Natural killer cell (primary cell): ENCODE data around the gene RSPO1. TPM values are rescaled to one million over a fixed set of nuclear protein-coding genes. Genes with fewer than 3 reads are reported as not detected.

Experiments
- ATAC-seq, 3 donors: fragments of 150-1000 bp in 2 of 3; fragments of 200-7000 bp in 1 of 3; cut with Tn5 transposase; 1 replicate in 1 of 3; 2 replicates in 2 of 3; pipeline ENCODE4 v1.10.0; 2021; ENCODE audit warnings: mild to moderate bottlenecking in 2 of 3, moderate library complexity in 2 of 3
- DNase-seq, 2 donors: peaks; one replicate each; pipeline versions ENCODE4 v3.0.0 to v3.0.0-alpha.2; 2013 to 2021; ENCODE audit warnings: mixed read lengths in 1 of 2
- H3K27ac ChIP-seq: one replicate; pipeline ENCODE4 v1.5.1; 2013; ENCODE audit warnings: mild to moderate bottlenecking, low read length
- H3K27me3 ChIP-seq: one replicate; pipeline ENCODE4 v1.6.1; 2013; ENCODE audit warnings: low read length; ENCODE audit not compliant: control insufficient read depth, insufficient read depth
- H3K36me3 ChIP-seq: one replicate; pipeline ENCODE4 v1.6.1; 2013; ENCODE audit warnings: low read length; ENCODE audit not compliant: control insufficient read depth, insufficient read depth
- H3K4me1 ChIP-seq: one replicate; pipeline ENCODE4 v1.6.1; 2013; ENCODE audit warnings: low read length; ENCODE audit not compliant: control insufficient read depth, insufficient read depth
- H3K4me3 ChIP-seq: one replicate; pipeline ENCODE4 v1.5.1; 2013; ENCODE audit warnings: low read length
- H3K9me3 ChIP-seq: one replicate; pipeline ENCODE4 v1.6.1; 2013; ENCODE audit warnings: low read length; ENCODE audit not compliant: control insufficient read depth, insufficient read depth
- H3K27ac Mint-ChIP-seq, 2 donors: one replicate each; pipeline ENCODE4 v1.8.0; 2022; ENCODE audit warnings: mild to moderate bottlenecking in 2 of 2, mixed read lengths in 2 of 2, moderate library complexity in 1 of 2
- H3K27me3 Mint-ChIP-seq, 2 donors: one replicate each; pipeline ENCODE4 v1.8.0; 2022; ENCODE audit warnings: low read depth in 2 of 2, mixed read lengths in 2 of 2
- H3K36me3 Mint-ChIP-seq: one replicate; pipeline ENCODE4 v1.8.0; 2022; ENCODE audit warnings: mixed read lengths
- H3K4me1 Mint-ChIP-seq, 2 donors: one replicate each; pipeline ENCODE4 v1.8.0; 2022; ENCODE audit warnings: mixed read lengths in 2 of 2
- H3K4me3 Mint-ChIP-seq: one replicate; pipeline ENCODE4 v1.8.0; 2022; ENCODE audit warnings: mild to moderate bottlenecking, moderate library complexity, mixed read lengths
- H3K9me3 Mint-ChIP-seq, 2 donors: one replicate each; pipeline ENCODE4 v1.8.0; 2022; ENCODE audit warnings: mixed read lengths in 2 of 2
- CTCF ChIP-seq: fragments of 200-600 bp; IDR thresholded peaks from one replicate; pipeline ENCODE4 v1.8.0; 2022; ENCODE audit warnings: antibody characterized with exemption
- WGBS: methylation state at CpG from one replicate; pipeline ENCODE4 v1.1.7; 2013; ENCODE audit warnings: missing lambda C conversion rate; ENCODE audit not compliant: insufficient coverage; 5-methylcytosine and 5-hydroxymethylcytosine counted together
- intact Hi-C: fragments of 100-400 bp; cut with micrococcal nuclease; formaldehyde crosslinking; loops from one replicate; pipeline ENCODE4 v1.14.2; 2022
- total RNA-seq, 4 donors: library from RNA; stranded (reverse); fragments of 120-200 nt in 1 of 4; gene quantifications; one replicate each; pipeline versions ENCODE4 v1.2.3 to v1.2.4, GENCODE V29; 2013 to 2022

RSPO1 gene
- total RNA-seq, 3 donors from 2014 or later (not counting 1 experiment from before 2014, with no cell fraction given): not detected

GRCh38 chr1:37672136-37672870 lies 37.6 kb upstream of the RSPO1 start:
- intact Hi-C loops: no loop called here
- ATAC-seq: no peak

GRCh38 chr1:37671261-37671660 lies 36.6 kb upstream of the RSPO1 start:
- Mint-ChIP-seq H3K27ac (no peak overlapping the region), H3K4me3 (no peak overlapping the region), H3K9me3 (no peaks in the 10 kb centered on the region), H3K4me1 (no peaks in the 10 kb centered on the region), H3K27me3 (peaks cover 0 to 14% of the 10 kb centered on the region in 2 donors), H3K36me3 (no peaks in the 10 kb centered on the region)
- Histone ChIP-seq H3K4me1 (peaks cover 21% of the 10 kb centered on the region), H3K9me3 (no peaks in the 10 kb centered on the region), H3K27ac (no peak overlapping the region), H3K4me3 (no peak overlapping the region), H3K27me3 (no peaks in the 10 kb centered on the region), H3K36me3 (no peaks in the 10 kb centered on the region)
- ATAC-seq (no peak), DNase-seq (no peak)
- intact Hi-C loops: no loop called here
- 71% methylated on average over 6 of the region's 6 CpGs for WGBS
- no peak for TF ChIP-seq CTCF

More at GRCh38 chr1:37672136-37672870, 37.6 kb upstream of the RSPO1 start:
- 87% methylated on average over 9 of the region's 9 CpGs for WGBS
- H3K27ac Mint-ChIP-seq: no peak overlapping the region
- H3K4me3 ChIP-seq: no peak overlapping the region
- no peak overlapping the region for H3K4me3 Mint-ChIP-seq
- H3K4me1 Mint-ChIP-seq: no peaks in the 10 kb centered on the region
- no peaks in the 10 kb centered on the region for H3K9me3 Mint-ChIP-seq
- peaks cover 2 to 14% of the 10 kb centered on the region in 2 donors for H3K27me3 Mint-ChIP-seq
- DNase-seq: no peak
- H3K36me3 Mint-ChIP-seq: no peaks in the 10 kb centered on the region
- no peak overlapping the region for H3K27ac ChIP-seq
- H3K4me1 ChIP-seq: peaks cover 25% of the 10 kb centered on the region
- no peaks in the 10 kb centered on the region for H3K36me3 ChIP-seq
- H3K9me3 ChIP-seq: no peaks in the 10 kb centered on the region
- no peaks in the 10 kb centered on the region for H3K27me3 ChIP-seq
- TF ChIP-seq CTCF: no peak

- H3K27ac Mint-ChIP-seq: no peak overlapping the region
- Histone ChIP-seq H3K4me1 (peaks cover 14% of the 10 kb centered on the region), H3K27ac (no peak overlapping the region), H3K27me3 (no peaks in the 10 kb centered on the region), H3K36me3 (no peaks in the 10 kb centered on the region), H3K9me3 (no peaks in the 10 kb centered on the region), H3K4me3 (no peak overlapping the region)
- H3K4me1 Mint-ChIP-seq: no peaks in the 10 kb centered on the region
- H3K27me3 Mint-ChIP-seq: peaks cover 0 to 14% of the 10 kb centered on the region in 2 donors
- no peak overlapping the region for H3K4me3 Mint-ChIP-seq
- H3K9me3 Mint-ChIP-seq: no peaks in the 10 kb centered on the region
- no peak for ATAC-seq
- H3K36me3 Mint-ChIP-seq: no peaks in the 10 kb centered on the region
- no peak for DNase-seq
- intact Hi-C loops: no loop called here
- no peak for TF ChIP-seq CTCF
- WGBS: 78% methylated on average over 2 of the region's 2 CpGs
These were observed 35.4 kb upstream of the RSPO1 start for GRCh38 chr1:37670133-37670532.
